ENCODE measurements around the gene DPM2.

DPM2 gene, protein sequence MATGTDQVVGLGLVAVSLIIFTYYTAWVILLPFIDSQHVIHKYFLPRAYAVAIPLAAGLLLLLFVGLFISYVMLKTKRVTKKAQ

GRCh38 chr9:127937388-127938297, at the start of gene DPM2:
TSS of gene DPM2 (minus strand) at chr9:127937854. CDS start at chr9:127937820, 34 bp downstream.
- DNase-seq: peak; percentile 73

DNA sequence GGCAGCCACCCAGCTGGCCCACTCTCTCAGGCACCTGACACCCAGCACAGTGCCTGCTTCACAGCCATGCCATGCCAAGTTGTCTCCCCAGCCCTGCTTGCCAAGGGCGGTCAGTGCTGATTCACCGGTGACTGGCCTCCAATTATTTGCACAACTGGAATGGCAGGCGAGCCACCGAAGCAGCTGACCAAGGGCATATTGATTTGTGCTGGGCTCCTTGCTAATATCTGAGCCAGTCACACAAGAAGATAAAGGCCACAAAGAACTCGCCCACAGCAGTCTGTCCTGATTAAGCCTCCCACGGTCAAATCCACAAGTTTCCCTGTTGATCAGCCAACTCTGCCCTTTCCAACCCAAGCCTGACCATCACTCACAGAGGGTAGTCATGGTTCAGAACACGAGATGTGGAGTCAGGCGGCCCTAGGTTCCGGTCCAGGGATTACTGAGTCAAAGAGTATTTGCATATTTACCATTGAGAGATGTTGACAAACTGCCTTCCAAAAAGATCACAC, 49.5 kb upstream of the DPM2 start:
- DNase-seq: no peak

GRCh38 chr9:127985011-127985410, 47.4 kb upstream of the DPM2 start:
- DNase-seq: no peak

GRCh38 chr9:127983847-127984289, 46.2 kb upstream of the DPM2 start:
- no peak for DNase-seq

- no peak for DNase-seq
Observed at GRCh38 chr9:127982912-127983311, 45.3 kb upstream of the DPM2 start.

DNA sequence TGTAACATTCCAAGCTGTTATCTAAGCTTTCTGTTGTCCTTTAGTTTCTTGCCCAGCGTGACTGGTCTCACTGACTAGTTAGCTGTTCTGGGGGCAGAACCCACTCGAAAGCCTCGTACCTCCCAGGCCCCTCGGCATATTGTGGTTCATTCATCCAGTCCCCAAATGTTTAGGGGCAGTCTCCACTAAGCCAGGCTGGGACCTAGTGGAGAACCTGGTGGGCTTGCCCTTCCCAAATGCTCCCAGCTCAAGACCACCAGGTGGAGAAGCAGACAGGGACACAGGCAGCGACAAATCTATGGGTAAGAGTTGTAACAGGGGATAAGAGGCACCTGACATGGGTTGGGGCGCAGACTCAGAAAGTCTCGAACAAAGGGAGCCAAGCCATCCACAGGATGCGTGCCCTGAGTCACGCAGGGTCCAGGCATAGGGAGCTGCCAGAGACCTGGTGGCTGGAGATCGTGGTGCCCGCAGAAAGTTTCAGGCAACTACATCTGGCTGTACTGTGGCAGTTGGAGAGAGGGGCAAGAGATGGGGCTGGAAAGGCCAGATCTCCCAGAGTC, 44.0 kb upstream of the DPM2 start:
- no peak for DNase-seq

DNA sequence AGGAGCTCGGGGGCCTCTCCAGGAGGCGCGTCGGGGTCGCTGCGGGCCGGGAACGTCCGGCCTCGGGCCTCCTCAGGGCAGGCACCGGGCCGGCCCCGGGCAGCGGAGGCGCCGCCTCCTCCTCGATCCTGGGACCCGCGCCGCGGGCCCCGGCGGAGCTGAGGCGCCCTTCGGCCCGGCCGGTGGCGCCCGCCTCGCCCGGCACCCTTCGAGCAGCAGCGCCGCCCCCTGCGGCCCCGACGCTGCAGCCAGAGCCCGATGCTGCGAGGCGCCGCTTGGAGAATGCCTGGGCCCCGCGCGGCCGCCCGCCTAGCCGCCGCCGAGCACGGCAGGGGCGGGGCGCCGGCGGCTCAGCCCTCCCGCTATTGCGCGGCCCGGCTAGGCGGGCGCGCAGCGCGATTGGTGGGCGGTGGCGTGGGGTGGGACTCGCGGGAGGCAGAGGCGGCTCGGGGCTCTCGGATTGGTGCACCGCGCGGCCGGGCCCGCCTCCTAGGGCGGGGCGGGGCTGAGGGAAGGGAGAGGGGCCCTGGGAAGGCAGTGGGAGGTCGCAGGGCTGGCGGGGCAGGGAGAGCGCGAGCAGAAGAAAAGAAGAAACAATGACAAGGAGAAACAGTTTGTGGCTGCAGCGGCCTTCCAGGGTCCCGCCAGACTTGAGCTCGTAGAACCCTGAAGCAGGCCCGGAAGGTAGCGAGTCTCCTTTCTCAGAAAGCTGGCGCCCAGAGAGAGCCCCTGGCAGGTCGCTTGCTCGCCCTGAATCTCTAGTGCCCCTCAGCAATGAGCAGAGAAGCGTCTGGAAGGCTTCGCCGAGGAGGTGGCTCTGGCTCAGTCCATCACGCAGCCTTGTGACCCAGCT, 43.3 kb upstream of the DPM2 start, which contains the start of gene EEIG1:
TSS of gene EEIG1 (minus strand) at position 284 of the 853 bp plus-strand sequence. CDS start 852 bp downstream, outside the sequence.
- DNase-seq: peak; percentile 83

- no peak for DNase-seq
Observed at GRCh38 chr9:127980060-127980705, 42.5 kb upstream of the DPM2 start.

DNA sequence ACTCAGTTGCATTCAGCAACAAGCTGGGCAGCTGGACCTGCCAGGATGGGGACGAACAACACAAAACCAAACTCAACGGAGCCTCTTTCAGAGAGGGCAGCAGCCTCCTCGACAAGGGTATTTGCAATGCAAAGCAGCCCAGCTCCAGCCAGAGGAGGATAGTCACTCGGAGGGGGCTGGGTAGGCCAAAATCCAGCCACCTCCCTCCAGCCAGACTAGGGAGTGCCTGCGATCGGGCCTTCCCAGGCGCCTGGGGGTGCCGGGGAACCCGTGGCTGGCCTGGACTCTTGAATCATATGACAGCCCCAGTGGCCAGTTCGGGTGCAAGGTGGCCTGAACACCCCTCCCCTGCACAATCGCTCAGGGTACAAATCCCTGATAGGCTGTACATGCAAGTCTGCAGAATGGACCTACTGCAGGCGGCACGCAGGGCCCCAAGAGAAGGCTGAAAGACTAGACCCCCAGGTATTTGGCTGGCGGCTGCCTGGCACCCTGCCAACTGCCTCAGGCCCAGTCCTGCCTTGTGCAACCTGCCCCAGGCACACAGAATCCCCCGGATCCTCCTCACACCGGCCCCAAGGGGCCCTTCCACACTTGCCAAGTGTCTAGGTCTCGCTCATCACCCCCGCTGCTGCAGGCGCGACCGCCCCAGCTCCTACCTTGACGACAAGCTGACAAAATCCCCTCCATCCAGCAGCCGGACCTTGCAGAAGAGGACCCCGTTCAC, 41.8 kb upstream of the DPM2 start:
- no peak for DNase-seq

- DNase-seq: no peak
Observed at GRCh38 chr9:127979015-127979332, 41.3 kb upstream of the DPM2 start.

- DNase-seq: no peak
Observed at GRCh38 chr9:127977884-127978647, 40.4 kb upstream of the DPM2 start.

GRCh38 chr9:127977009-127977883, 39.6 kb upstream of the DPM2 start:
- no peak for DNase-seq

GRCh38 chr9:127976498-127976897, 38.8 kb upstream of the DPM2 start:
- no peak for DNase-seq

DNA sequence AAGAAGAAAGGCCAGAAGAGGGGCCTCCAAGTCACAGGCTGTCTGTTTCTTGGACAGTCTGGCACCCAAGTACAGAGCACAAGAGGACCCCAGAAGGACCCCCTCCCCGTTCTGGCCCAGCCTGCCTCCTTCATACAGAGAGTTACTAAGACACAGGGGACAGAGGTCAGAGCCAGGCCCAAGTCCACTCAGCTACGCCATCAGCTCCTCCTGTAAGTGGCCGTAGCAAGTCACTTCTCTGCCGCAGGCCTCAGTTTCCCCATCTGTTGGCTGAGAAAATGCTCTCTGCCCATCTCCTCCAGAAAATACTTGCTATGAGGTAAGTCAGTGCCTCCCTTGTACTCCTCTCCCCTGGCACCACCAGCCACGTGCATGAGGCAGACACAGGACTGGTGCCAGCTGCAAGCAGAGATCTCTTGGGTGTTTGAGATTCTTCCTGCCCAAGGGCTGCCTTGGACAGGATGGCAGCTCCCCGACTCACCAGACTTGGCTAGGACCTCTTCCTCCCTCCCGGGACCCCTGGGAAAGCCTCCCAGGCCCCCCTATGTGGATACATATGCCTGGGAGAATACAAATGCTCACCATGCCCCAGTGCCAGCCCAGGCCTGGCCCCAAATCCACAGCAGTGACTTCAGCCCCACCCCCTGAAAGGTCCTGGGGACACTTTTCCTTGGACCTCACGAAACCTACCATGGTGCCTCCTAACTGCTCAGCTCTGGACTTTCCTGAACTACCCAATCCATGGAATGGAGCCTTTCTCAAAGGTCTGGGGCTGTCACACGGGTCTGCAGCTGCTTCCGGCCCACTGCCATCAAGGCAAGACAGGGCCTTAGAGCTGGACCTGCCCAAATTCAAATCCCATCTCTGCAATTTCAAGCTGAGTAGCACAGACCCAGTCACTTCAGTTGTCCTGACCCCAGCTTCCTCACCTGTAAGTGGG, 38.0 kb upstream of the DPM2 start:
- DNase-seq: no peak

GRCh38 chr9:127974769-127975261, 37.2 kb upstream of the DPM2 start:
- DNase-seq: no peak

GRCh38 chr9:127974001-127974768, 36.5 kb upstream of the DPM2 start:
- DNase-seq: no peak

- no peak for DNase-seq
Observed at GRCh38 chr9:127973169-127974000, 35.7 kb upstream of the DPM2 start.

All from KG1 (cell line).